GM18508 (cell line): Measurements from ENCODE around the gene SORCS1.

Experiments used
- ATAC-seq: cut with Tn5 transposase; IDR thresholded peaks from one replicate; pipeline ENCODE4 v1.9.1; 2021; ENCODE audit warnings: moderate number of reproducible peaks; ENCODE audit not compliant: insufficient read depth, unreplicated experiment

The SORCS1 gene

GRCh38 chr10:107118866-107119265, 45.6 kb downstream of the SORCS1 start:
- no peak for ATAC-seq

- ATAC-seq = no peak
These were observed 60.4 kb downstream of the SORCS1 start for GRCh38 chr10:107104026-107104652.

GRCh38 chr10:107103174-107104025, 61.1 kb downstream of the SORCS1 start:
- ATAC-seq = no peak

- no peak for ATAC-seq
These were observed 66.2 kb downstream of the SORCS1 start for GRCh38 chr10:107098326-107098725.

GRCh38 chr10:107094824-107095522, 69.5 kb downstream of the SORCS1 start:
- ATAC-seq = no peak

- ATAC-seq = no peak
These were observed 72.2 kb downstream of the SORCS1 start for GRCh38 chr10:107092321-107092720.

GRCh38 chr10:107091126-107091525, 73.4 kb downstream of the SORCS1 start:
- no peak for ATAC-seq

GRCh38 chr10:107085665-107086525, 78.6 kb downstream of the SORCS1 start:
- no peak for ATAC-seq

- ATAC-seq = no peak
These were observed 81.0 kb downstream of the SORCS1 start for GRCh38 chr10:107083388-107084009.

- no peak for ATAC-seq
These were observed 82.9 kb downstream of the SORCS1 start for GRCh38 chr10:107081644-107082043.

- no peak for ATAC-seq
These were observed 89.4 kb downstream of the SORCS1 start for GRCh38 chr10:107075117-107075516.

GRCh38 chr10:107072786-107073185, 91.7 kb downstream of the SORCS1 start:
- ATAC-seq = no peak

- no peak for ATAC-seq
These were observed 92.5 kb downstream of the SORCS1 start for GRCh38 chr10:107072028-107072427.

- no peak for ATAC-seq
These were observed 93.2 kb downstream of the SORCS1 start for GRCh38 chr10:107071301-107071700.

- ATAC-seq = no peak
These were observed 96.7 kb downstream of the SORCS1 start for GRCh38 chr10:107067843-107068242.

- ATAC-seq = no peak
These were observed 100.4 kb downstream of the SORCS1 start for GRCh38 chr10:107064075-107064474.

- no peak for ATAC-seq
These were observed 104.6 kb downstream of the SORCS1 start for GRCh38 chr10:107059872-107060271.

- no peak for ATAC-seq
These were observed 105.3 kb downstream of the SORCS1 start for GRCh38 chr10:107059068-107059804.

GRCh38 chr10:107058331-107058730, 106.2 kb downstream of the SORCS1 start:
- no peak for ATAC-seq
